HCT116 (cell line): ENCODE results near the gene MAPK7.

ENCODE experiments used
- CBX3 ChIP-seq: IDR thresholded peaks from 2 replicates; pipeline ENCODE4 v1.6.1; 2012; ENCODE audit warnings: low read depth
- CTCF ChIP-seq, 3 experiments: fragments of 200-600 bp in 1 of 3; sonication (generic) in 1 of 3; IDR thresholded peaks in 2 of 3; conservative IDR thresholded peaks in 1 of 3; 2 replicates each; pipeline ENCODE4 v1.5.1; 2012 to 2017; ENCODE audit warnings: low read depth in 2 of 3, low read length in 2 of 3, antibody characterized with exemption in 1 of 3, borderline replicate concordance in 1 of 3, control low read depth in 1 of 3, mild to moderate bottlenecking in 1 of 3, mixed read lengths in 1 of 3, mixed run types in 1 of 3, moderate library complexity in 1 of 3; ENCODE audit not compliant: insufficient read depth in 1 of 3
- EGR1 ChIP-seq: IDR thresholded peaks from 2 replicates; pipeline ENCODE4 v1.6.1; 2012; ENCODE audit warnings: low read depth
- EZH2 ChIP-seq: fragments of 200-600 bp; sonication (generic); IDR thresholded peaks from 2 replicates; pipeline ENCODE4 v1.6.1; 2017; ENCODE audit warnings: antibody characterized with exemption, mixed run types
- EZH2phosphoT487 ChIP-seq: fragments of 200-600 bp; IDR thresholded peaks from 2 replicates; pipeline ENCODE4 v1.6.1; 2018; ENCODE audit warnings: antibody characterized with exemption, borderline replicate concordance
- FOSL1 ChIP-seq: IDR thresholded peaks from 2 replicates; pipeline ENCODE4 v1.6.1; 2012; ENCODE audit warnings: low read depth
- MAX ChIP-seq: IDR thresholded peaks from 2 replicates; pipeline ENCODE4 v1.6.1; 2012
- POLR2A ChIP-seq: IDR thresholded peaks from 2 replicates; pipeline ENCODE4 v1.7.0; 2011; ENCODE audit warnings: borderline replicate concordance; ENCODE audit not compliant: insufficient read depth, insufficient read length; ENCODE audit errors: extremely low read depth
- POLR2AphosphoS5 ChIP-seq: IDR thresholded peaks from 2 replicates; pipeline ENCODE4 v1.6.1; 2011; ENCODE audit warnings: mild to moderate bottlenecking, low read depth, low read length, moderate library complexity
- RAD21 ChIP-seq: IDR thresholded peaks from 2 replicates; pipeline ENCODE4 v1.6.1; 2012; ENCODE audit warnings: low read depth, mild to moderate bottlenecking
- SP1 ChIP-seq: IDR thresholded peaks from 2 replicates; pipeline ENCODE4 v1.6.1; 2012; ENCODE audit warnings: low read depth
- SRF ChIP-seq: IDR thresholded peaks from 2 replicates; pipeline ENCODE4 v1.6.1; 2012; ENCODE audit warnings: low read depth
- YY1 ChIP-seq: IDR thresholded peaks from 2 replicates; pipeline ENCODE4 v1.6.1; 2011; ENCODE audit warnings: low read length, low read depth, moderate library complexity, mild to moderate bottlenecking; ENCODE audit not compliant: insufficient replicate concordance; ENCODE audit errors: extremely low read depth
- ZNF274 ChIP-seq: fragments of 200-500 bp; sonication (Bioruptor generic); IDR thresholded peaks from 2 replicates; pipeline ENCODE4 v1.6.1; 2014; ENCODE audit warnings: mild to moderate bottlenecking, low read depth, low read length, inconsistent platforms

- no peak for TF ChIP-seq CTCF (IDR thresholded peaks at IDR 0.05 in 2 of 3, conservative IDR thresholded peaks at IDR 0.05 in 1 of 3; ENCODE audit: borderline replicate concordance in 1 of 3, insufficient read depth in 1 of 3, low read depth in 2 of 3, low read length in 2 of 3)
- no peak for TF ChIP-seq YY1
- no peak for TF ChIP-seq POLR2AphosphoS5
- no peak for TF ChIP-seq EZH2phosphoT487
- no peak for TF ChIP-seq POLR2A
- TF ChIP-seq EZH2: no peak
- no peak for TF ChIP-seq EGR1
- TF ChIP-seq MAX: peak; percentile 30; the same call in 1 of the 2 replicates
- no peak for TF ChIP-seq CBX3
- no peak for TF ChIP-seq FOSL1
- no peak for TF ChIP-seq SRF
- TF ChIP-seq SP1: peak; percentile 27; the same call in 1 of the 2 replicates
- TF ChIP-seq RAD21: no peak
- TF ChIP-seq ZNF274: no peak
Measured at GRCh38 chr17:19376811-19377210, 1.5 kb upstream of the MAPK7 start.
